ENCODE results near the gene METAP1D.

The METAP1D gene

GRCh38 chr2:171999161-171999560 lies 592 bp upstream of the METAP1D start:
- no peak for DNase-seq

GRCh38 chr2:172000696-172001361 lies 1.1 kb downstream of the METAP1D start:
- peak; percentile 25 for DNase-seq

GRCh38 chr2:172007372-172007771 lies 7.6 kb downstream of the METAP1D start:
- DNase-seq, result no peak

- DNase-seq, result no peak
These were observed 10.1 kb downstream of the METAP1D start for GRCh38 chr2:172009823-172010222.

GRCh38 chr2:172011812-172012575 lies 12.2 kb downstream of the METAP1D start:
- DNase-seq, result no peak

GRCh38 chr2:172012677-172013391 lies 13.1 kb downstream of the METAP1D start:
- DNase-seq, result no peak

- DNase-seq, result no peak
These were observed 13.6 kb downstream of the METAP1D start for GRCh38 chr2:172013396-172013795.

GRCh38 chr2:172021074-172021931 lies 21.6 kb downstream of the METAP1D start:
- DNase-seq, result peak; percentile 29

- no peak for DNase-seq
These were observed 22.2 kb downstream of the METAP1D start for GRCh38 chr2:172021955-172022354.

- DNase-seq, result no peak
These were observed 31.8 kb downstream of the METAP1D start for GRCh38 chr2:172031536-172031935.

- no peak for DNase-seq
These were observed 38.4 kb downstream of the METAP1D start for GRCh38 chr2:172038121-172038520.

- no peak for DNase-seq
These were observed 38.9 kb downstream of the METAP1D start for GRCh38 chr2:172038604-172039003.

- DNase-seq, result no peak
These were observed 39.4 kb downstream of the METAP1D start for GRCh38 chr2:172039011-172039704.

GRCh38 chr2:172040311-172040710 lies 40.6 kb downstream of the METAP1D start:
- no peak for DNase-seq

GRCh38 chr2:172046080-172046678 lies 46.4 kb downstream of the METAP1D start:
- DNase-seq, result no peak

- no peak for DNase-seq
These were observed 47.3 kb downstream of the METAP1D start for GRCh38 chr2:172046866-172047565.

- no peak for DNase-seq
These were observed 48.1 kb downstream of the METAP1D start for GRCh38 chr2:172047566-172048507.

- DNase-seq, result no peak
These were observed 49.1 kb downstream of the METAP1D start for GRCh38 chr2:172048508-172049503.
